Measurements from ENCODE around the gene CBLL2.

CBLL2 gene

DNA sequence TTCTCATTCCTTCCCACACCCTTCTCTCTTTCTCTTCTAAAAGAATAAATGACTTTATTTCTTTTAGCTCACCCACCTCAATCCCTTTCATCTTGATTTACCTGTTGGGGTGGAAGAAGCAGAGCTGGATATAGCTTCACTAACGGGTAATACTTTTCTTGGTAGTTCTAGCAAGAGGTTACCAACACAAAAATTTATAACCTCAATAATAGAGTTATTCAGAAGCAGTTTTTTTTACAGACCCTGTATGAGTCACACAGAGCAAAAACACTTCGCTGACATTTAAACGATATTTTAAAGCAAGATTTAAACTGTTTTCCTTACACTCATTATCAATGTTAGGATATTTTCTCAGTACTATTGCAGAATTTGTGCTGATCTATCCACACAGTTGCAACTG, 42.4 kb downstream of the CBLL2 start:
- TF ChIP-seq POLR2AphosphoS5 (IDR thresholded peaks at IDR 0.05; ENCODE audit: low read depth) = no peak
- no peak for TF ChIP-seq SPI1 (IDR thresholded peaks at IDR 0.05; ENCODE audit: borderline replicate concordance, low read depth)
- TF ChIP-seq GABPA (IDR thresholded peaks at IDR 0.05; ENCODE audit: low read depth) = no peak
- TF ChIP-seq, protein P1, sequence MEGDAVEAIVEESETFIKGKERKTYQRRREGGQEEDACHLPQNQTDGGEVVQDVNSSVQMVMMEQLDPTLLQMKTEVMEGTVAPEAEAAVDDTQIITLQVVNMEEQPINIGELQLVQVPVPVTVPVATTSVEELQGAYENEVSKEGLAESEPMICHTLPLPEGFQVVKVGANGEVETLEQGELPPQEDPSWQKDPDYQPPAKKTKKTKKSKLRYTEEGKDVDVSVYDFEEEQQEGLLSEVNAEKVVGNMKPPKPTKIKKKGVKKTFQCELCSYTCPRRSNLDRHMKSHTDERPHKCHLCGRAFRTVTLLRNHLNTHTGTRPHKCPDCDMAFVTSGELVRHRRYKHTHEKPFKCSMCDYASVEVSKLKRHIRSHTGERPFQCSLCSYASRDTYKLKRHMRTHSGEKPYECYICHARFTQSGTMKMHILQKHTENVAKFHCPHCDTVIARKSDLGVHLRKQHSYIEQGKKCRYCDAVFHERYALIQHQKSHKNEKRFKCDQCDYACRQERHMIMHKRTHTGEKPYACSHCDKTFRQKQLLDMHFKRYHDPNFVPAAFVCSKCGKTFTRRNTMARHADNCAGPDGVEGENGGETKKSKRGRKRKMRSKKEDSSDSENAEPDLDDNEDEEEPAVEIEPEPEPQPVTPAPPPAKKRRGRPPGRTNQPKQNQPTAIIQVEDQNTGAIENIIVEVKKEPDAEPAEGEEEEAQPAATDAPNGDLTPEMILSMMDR (IDR thresholded peaks at IDR 0.05; ENCODE audit: insufficient read depth, low read length) = no peak
- TF ChIP-seq, protein P2, sequence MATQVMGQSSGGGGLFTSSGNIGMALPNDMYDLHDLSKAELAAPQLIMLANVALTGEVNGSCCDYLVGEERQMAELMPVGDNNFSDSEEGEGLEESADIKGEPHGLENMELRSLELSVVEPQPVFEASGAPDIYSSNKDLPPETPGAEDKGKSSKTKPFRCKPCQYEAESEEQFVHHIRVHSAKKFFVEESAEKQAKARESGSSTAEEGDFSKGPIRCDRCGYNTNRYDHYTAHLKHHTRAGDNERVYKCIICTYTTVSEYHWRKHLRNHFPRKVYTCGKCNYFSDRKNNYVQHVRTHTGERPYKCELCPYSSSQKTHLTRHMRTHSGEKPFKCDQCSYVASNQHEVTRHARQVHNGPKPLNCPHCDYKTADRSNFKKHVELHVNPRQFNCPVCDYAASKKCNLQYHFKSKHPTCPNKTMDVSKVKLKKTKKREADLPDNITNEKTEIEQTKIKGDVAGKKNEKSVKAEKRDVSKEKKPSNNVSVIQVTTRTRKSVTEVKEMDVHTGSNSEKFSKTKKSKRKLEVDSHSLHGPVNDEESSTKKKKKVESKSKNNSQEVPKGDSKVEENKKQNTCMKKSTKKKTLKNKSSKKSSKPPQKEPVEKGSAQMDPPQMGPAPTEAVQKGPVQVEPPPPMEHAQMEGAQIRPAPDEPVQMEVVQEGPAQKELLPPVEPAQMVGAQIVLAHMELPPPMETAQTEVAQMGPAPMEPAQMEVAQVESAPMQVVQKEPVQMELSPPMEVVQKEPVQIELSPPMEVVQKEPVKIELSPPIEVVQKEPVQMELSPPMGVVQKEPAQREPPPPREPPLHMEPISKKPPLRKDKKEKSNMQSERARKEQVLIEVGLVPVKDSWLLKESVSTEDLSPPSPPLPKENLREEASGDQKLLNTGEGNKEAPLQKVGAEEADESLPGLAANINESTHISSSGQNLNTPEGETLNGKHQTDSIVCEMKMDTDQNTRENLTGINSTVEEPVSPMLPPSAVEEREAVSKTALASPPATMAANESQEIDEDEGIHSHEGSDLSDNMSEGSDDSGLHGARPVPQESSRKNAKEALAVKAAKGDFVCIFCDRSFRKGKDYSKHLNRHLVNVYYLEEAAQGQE (IDR thresholded peaks at IDR 0.05; ENCODE audit: insufficient replicate concordance, low read depth) = no peak
- Histone ChIP-seq H3K27me3 (ENCODE audit: insufficient read depth, poor library complexity, severe bottlenecking) (no peaks in the 10 kb centered on the region), H3K27ac (replicated peaks) (no peak overlapping the region), H3K4me3 (replicated peaks; ENCODE audit: insufficient read depth, low read length) (no peak overlapping the region)
- no peak for DNase-seq (ENCODE audit: low read depth in 1 of 2, low spot score in 1 of 2)

DNA sequence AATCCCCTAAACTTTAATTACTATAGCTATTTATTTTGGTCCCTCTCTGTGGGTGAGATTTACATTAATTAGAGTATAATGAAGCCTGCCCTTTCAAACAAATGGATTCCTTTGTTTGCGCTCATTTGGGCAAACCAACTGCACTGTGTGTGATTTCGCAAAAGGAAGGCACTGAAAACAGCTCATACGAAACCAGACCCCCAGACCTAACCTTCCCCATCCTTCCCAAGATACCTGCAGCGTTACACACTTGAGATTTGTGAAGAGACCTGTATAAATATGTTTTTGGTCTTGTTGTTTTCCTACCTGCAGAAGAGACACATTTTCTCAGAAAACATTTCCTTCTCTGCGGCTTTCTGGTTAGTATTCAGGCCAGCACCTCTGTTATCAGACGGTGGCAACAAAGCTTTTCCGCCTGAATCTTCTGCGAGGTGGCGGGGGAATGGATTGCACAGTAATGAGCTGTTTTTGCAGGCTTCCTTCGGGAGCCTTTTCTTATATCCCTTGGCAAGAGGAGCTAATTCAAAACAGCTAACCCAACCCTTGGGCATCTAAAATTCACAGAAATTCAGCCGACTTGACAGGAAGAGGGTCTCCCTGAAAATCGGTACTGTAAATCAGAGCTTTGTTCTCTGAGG, 47.6 kb downstream of the CBLL2 start:
- no peak for TF ChIP-seq POLR2AphosphoS5 (IDR thresholded peaks at IDR 0.05; ENCODE audit: low read depth)
- TF ChIP-seq GABPA (IDR thresholded peaks at IDR 0.05; ENCODE audit: low read depth) = no peak
- TF ChIP-seq, protein P1 (IDR thresholded peaks at IDR 0.05; ENCODE audit: insufficient read depth, low read length) = no peak
- no peak for TF ChIP-seq SPI1 (IDR thresholded peaks at IDR 0.05; ENCODE audit: borderline replicate concordance, low read depth)
- TF ChIP-seq, protein P2 (IDR thresholded peaks at IDR 0.05; ENCODE audit: insufficient replicate concordance, low read depth) = no peak
- H3K27ac ChIP-seq (replicated peaks) = no peak overlapping the region

DNA sequence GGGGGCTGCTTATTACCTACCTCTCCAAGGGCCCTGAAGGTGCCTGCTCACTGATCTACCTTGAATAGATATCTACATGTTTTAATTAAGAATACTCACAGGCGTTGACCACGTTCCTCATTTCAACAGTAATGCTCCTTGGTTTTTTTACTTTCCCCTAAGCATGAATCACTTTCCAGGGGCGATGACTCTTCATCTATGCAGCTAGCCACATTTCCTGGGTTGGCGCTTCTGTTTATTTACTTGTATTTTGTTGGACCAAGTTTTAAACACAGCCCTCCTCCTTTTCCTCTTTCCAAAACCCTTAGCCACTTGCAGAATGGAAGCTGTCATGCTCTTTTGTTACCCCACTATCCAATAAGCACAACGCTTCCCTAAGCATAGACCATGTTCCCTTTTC, 50.8 kb downstream of the CBLL2 start:
- no peak for DNase-seq (ENCODE audit: low read depth in 1 of 2, low spot score in 1 of 2)
- no peaks in the 10 kb centered on the region for H3K27me3 ChIP-seq (ENCODE audit: insufficient read depth, poor library complexity, severe bottlenecking)

More for the DNA sequence above, 47.6 kb downstream of the CBLL2 start:
- H3K4me3 ChIP-seq (replicated peaks; ENCODE audit: insufficient read depth, low read length) = no peak overlapping the region
- H3K27me3 ChIP-seq (ENCODE audit: insufficient read depth, poor library complexity, severe bottlenecking) = no peaks in the 10 kb centered on the region
- DNase-seq (ENCODE audit: low read depth in 1 of 2, low spot score in 1 of 2) = no peak

More for the DNA sequence above, 50.8 kb downstream of the CBLL2 start:
- H3K27ac ChIP-seq (replicated peaks) = no peak overlapping the region
- no peak for TF ChIP-seq SPI1 (IDR thresholded peaks at IDR 0.05; ENCODE audit: borderline replicate concordance, low read depth)
- TF ChIP-seq, protein P2 (IDR thresholded peaks at IDR 0.05; ENCODE audit: insufficient replicate concordance, low read depth) = no peak
- TF ChIP-seq, protein P1 (IDR thresholded peaks at IDR 0.05; ENCODE audit: insufficient read depth, low read length) = no peak
- TF ChIP-seq POLR2AphosphoS5 (IDR thresholded peaks at IDR 0.05; ENCODE audit: low read depth) = no peak
- no peak for TF ChIP-seq GABPA (IDR thresholded peaks at IDR 0.05; ENCODE audit: low read depth)
- H3K4me3 ChIP-seq (replicated peaks; ENCODE audit: insufficient read depth, low read length) = no peak overlapping the region
